SH-SY5Y (cell line): ENCODE results near the gene TMEM117.

ENCODE experiments used
- GATA2 ChIP-seq: IDR thresholded peaks from 2 replicates; pipeline ENCODE4 v1.6.1; 2011; ENCODE audit warnings: mild to moderate bottlenecking, low read depth, low read length
- GATA3 ChIP-seq: IDR thresholded peaks from 2 replicates; pipeline ENCODE4 v1.6.1; 2011; ENCODE audit warnings: low read depth, mild to moderate bottlenecking, low read length, moderate library complexity

DNA sequence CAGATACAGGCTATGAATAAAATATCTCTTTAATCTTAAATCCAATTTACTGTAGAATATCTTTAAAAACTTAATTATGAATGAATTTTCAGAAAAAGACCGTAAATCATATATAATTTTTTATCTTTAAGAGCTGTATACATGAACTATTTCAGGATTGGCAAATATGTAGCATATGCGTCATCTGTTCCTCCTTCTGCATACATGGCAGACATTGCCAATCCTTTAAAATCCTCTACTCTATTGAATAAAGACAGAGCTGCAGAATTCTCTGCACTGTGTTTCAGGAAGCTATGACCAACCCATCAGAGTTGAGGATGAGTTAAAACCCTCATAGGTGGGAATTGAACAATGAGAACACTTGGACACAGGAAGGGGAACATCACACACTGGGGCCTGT is 279.0 kb downstream of the TMEM117 start:
- TF ChIP-seq GATA3 = no peak
- TF ChIP-seq GATA2 = no peak
